ENCODE results near the gene KRT33A. TPM values are rescaled to one million over a fixed set of nuclear protein-coding genes. Genes with fewer than 3 reads are reported as not detected.

Gene KRT33A
- total and polyA plus RNA-seq, 3 donors from 2014 or later: 0.50 to 3.1 (median 2.3) TPM

GRCh38 chr17:41308251-41308917 is 42.2 kb downstream of the KRT33A start:
- Histone ChIP-seq H3K27me3 (no peaks in the 10 kb centered on the region), H3K27ac (no peak overlapping the region), H3K4me1 (no peaks in the 10 kb centered on the region), H3K4me3 (no peak overlapping the region), H3K36me3 (ENCODE audit: low read depth, missing control alignments) (no peaks in the 10 kb centered on the region), H3K9me3 (no peaks in the 10 kb centered on the region)
- DNase-seq: no peak
- 68 to 77% methylated on average over 4 to 10 of the region's 10 CpGs for WGBS, 2 donors
- intact Hi-C loops (cut with DNase I; ENCODE audit: low total_unique reads): no loop called here
- no peak for TF ChIP-seq CTCF (IDR thresholded peaks at IDR 0.05)

GRCh38 chr17:41307647-41308046 is 43.0 kb downstream of the KRT33A start:
- Histone ChIP-seq H3K9me3 (no peaks in the 10 kb centered on the region), H3K36me3 (ENCODE audit: low read depth, missing control alignments) (no peaks in the 10 kb centered on the region), H3K27ac (no peak overlapping the region), H3K4me3 (no peak overlapping the region), H3K4me1 (no peaks in the 10 kb centered on the region), H3K27me3 (no peaks in the 10 kb centered on the region)
- intact Hi-C loops (cut with DNase I; ENCODE audit: low total_unique reads): no loop called here
- WGBS, 2 donors: 76 to 84% methylated on average over 9 of the region's 9 CpGs
- no peak for TF ChIP-seq CTCF (IDR thresholded peaks at IDR 0.05)
- no peak for TF ChIP-seq POLR2A (IDR thresholded peaks at IDR 0.05)
- no peak for DNase-seq

GRCh38 chr17:41304091-41304490 is 46.5 kb downstream of the KRT33A start:
- 80 to 86% methylated on average over 12 of the region's 12 CpGs for WGBS, 2 donors
- H3K4me1 ChIP-seq: no peaks in the 10 kb centered on the region
- no peaks in the 10 kb centered on the region for H3K9me3 ChIP-seq
- H3K27ac ChIP-seq: no peak overlapping the region
- intact Hi-C loops (cut with DNase I; ENCODE audit: low total_unique reads): no loop called here
- no peak overlapping the region for H3K4me3 ChIP-seq
- H3K36me3 ChIP-seq (ENCODE audit: low read depth, missing control alignments): no peaks in the 10 kb centered on the region
- H3K27me3 ChIP-seq: no peaks in the 10 kb centered on the region
- DNase-seq: no peak
- TF ChIP-seq POLR2A (IDR thresholded peaks at IDR 0.05) (no peak), CTCF (IDR thresholded peaks at IDR 0.05) (no peak)

GRCh38 chr17:41302981-41303380 is 47.6 kb downstream of the KRT33A start:
- H3K9me3 ChIP-seq: no peaks in the 10 kb centered on the region
- no peaks in the 10 kb centered on the region for H3K4me1 ChIP-seq
- intact Hi-C loops (cut with DNase I; ENCODE audit: low total_unique reads): no loop called here
- no peak overlapping the region for H3K27ac ChIP-seq
- H3K27me3 ChIP-seq: no peaks in the 10 kb centered on the region
- H3K4me3 ChIP-seq: no peak overlapping the region
- H3K36me3 ChIP-seq (ENCODE audit: low read depth, missing control alignments): no peaks in the 10 kb centered on the region
- DNase-seq: no peak
- 75 to 80% methylated on average over 4 of the region's 4 CpGs for WGBS, 2 donors
- no peak for TF ChIP-seq CTCF (IDR thresholded peaks at IDR 0.05)
- TF ChIP-seq POLR2A (IDR thresholded peaks at IDR 0.05): no peak
